Glutamatergic neuron (in vitro differentiated cells): ENCODE results near the gene IL17RE. TPM values are rescaled to one million over a fixed set of nuclear protein-coding genes. Genes with fewer than 3 reads are reported as not detected.
A peak's percentile ranks its signal among the peaks of the same experiment; 100 is the strongest.

ENCODE experiments used
- DNase-seq: peaks from one replicate; pipeline ENCODE4 v3.0.0; 2022
- H3K27ac Mint-ChIP-seq: one replicate; pipeline ENCODE4 v1.8.0; 2020; ENCODE audit warnings: mild to moderate bottlenecking, mixed read lengths, inconsistent platforms; ENCODE audit not compliant: unreplicated experiment
- H3K27me3 Mint-ChIP-seq: one replicate; pipeline ENCODE4 v1.8.0; 2020; ENCODE audit warnings: mild to moderate bottlenecking, moderate library complexity, mixed read lengths, inconsistent platforms; ENCODE audit not compliant: unreplicated experiment
- H3K36me3 Mint-ChIP-seq: one replicate; pipeline ENCODE4 v1.8.0; 2020; ENCODE audit warnings: mild to moderate bottlenecking, mixed read lengths, inconsistent platforms; ENCODE audit not compliant: unreplicated experiment
- H3K4me1 Mint-ChIP-seq: one replicate; pipeline ENCODE4 v1.8.0; 2020; ENCODE audit warnings: mild to moderate bottlenecking, low read depth, mixed read lengths, inconsistent platforms; ENCODE audit not compliant: unreplicated experiment
- H3K4me3 Mint-ChIP-seq: one replicate; pipeline ENCODE4 v1.8.0; 2020; ENCODE audit warnings: mild to moderate bottlenecking, mixed read lengths, inconsistent platforms; ENCODE audit not compliant: unreplicated experiment
- H3K9me3 Mint-ChIP-seq: one replicate; pipeline ENCODE4 v1.8.0; 2020; ENCODE audit warnings: mild to moderate bottlenecking, moderate library complexity, mixed read lengths, inconsistent platforms; ENCODE audit not compliant: unreplicated experiment
- CTCF ChIP-seq: fragments of 200-600 bp; sonication (generic); IDR thresholded peaks from one replicate; pipeline ENCODE4 v1.5.0; 2021; ENCODE audit not compliant: partially characterized antibody, unreplicated experiment
- total RNA-seq: library from RNA; stranded (reverse); fragmentation: NEBNext Ultra II Directional; extraction: Animal tissue kit (Norgen Biotek cat#: 25700); gene quantifications from one replicate; pipeline ENCODE4 v1.2.1, GENCODE V29; 2021; ENCODE audit not compliant: unreplicated experiment

The IL17RE gene
- total RNA-seq, 1 donor from 2014 or later = 3.9 TPM

- TF ChIP-seq CTCF = peak; percentile 34
- peak; percentile 92 for DNase-seq
- H3K4me3 Mint-ChIP-seq = peak overlapping the region; percentile 87
- no peak overlapping the region for H3K27ac Mint-ChIP-seq
- no peaks in the 10 kb centered on the region for H3K4me1 Mint-ChIP-seq
- H3K9me3 Mint-ChIP-seq = peaks cover 4% of the 10 kb centered on the region
- peaks cover 5% of the 10 kb centered on the region for H3K27me3 Mint-ChIP-seq
- H3K36me3 Mint-ChIP-seq = no peaks in the 10 kb centered on the region
Observed at GRCh38 chr3:9946112-9947024, 43.7 kb downstream of the IL17RE start.

- peak; percentile 56 for TF ChIP-seq CTCF
- no peaks in the 10 kb centered on the region for H3K4me1 Mint-ChIP-seq
- peak; percentile 82 for DNase-seq
- H3K4me3 Mint-ChIP-seq = peak overlapping the region; percentile 75
- no peak overlapping the region for H3K27ac Mint-ChIP-seq
- H3K36me3 Mint-ChIP-seq = no peaks in the 10 kb centered on the region
- H3K9me3 Mint-ChIP-seq = peaks cover 4% of the 10 kb centered on the region
- peaks cover 4% of the 10 kb centered on the region for H3K27me3 Mint-ChIP-seq
Observed at GRCh38 chr3:9947025-9947995, 44.7 kb downstream of the IL17RE start.

GRCh38 chr3:9948586-9948985, 45.9 kb downstream of the IL17RE start:
- Mint-ChIP-seq H3K27me3 (peaks cover 4% of the 10 kb centered on the region), H3K36me3 (no peaks in the 10 kb centered on the region), H3K27ac (no peak overlapping the region), H3K4me3 (no peak overlapping the region), H3K4me1 (no peaks in the 10 kb centered on the region), H3K9me3 (peaks cover 2% of the 10 kb centered on the region)
- no peak for TF ChIP-seq CTCF
- DNase-seq = no peak

GRCh38 chr3:9949115-9949514, 46.5 kb downstream of the IL17RE start:
- H3K27me3 Mint-ChIP-seq = peaks cover 3% of the 10 kb centered on the region
- H3K4me3 Mint-ChIP-seq = no peak overlapping the region
- no peaks in the 10 kb centered on the region for H3K4me1 Mint-ChIP-seq
- H3K9me3 Mint-ChIP-seq = peaks cover 2% of the 10 kb centered on the region
- no peak for DNase-seq
- no peak for TF ChIP-seq CTCF
- H3K36me3 Mint-ChIP-seq = no peaks in the 10 kb centered on the region
- no peak overlapping the region for H3K27ac Mint-ChIP-seq
